Stimulated activated CD8-positive, alpha-beta memory T cell treated with anti-CD3 and anti-CD28 coated beads, Interleukin-2, amount 100 ng/mL, for 48 hours (primary cell): ENCODE measurements around the gene SAA2.

ENCODE experiments used
- DNase-seq, 2 donors: peaks; one replicate each; pipeline ENCODE4 v3.0.0-alpha.2; 2020; ENCODE audit warnings: low read depth in 2 of 2

SAA2 gene

GRCh38 chr11:18196532-18196931 lies 51.9 kb downstream of the SAA2 start:
- no peak for DNase-seq
